ENCODE results near the gene CPA4.
A peak's percentile ranks its signal among the peaks of the same experiment; 100 is the strongest.

The CPA4 gene

DNA sequence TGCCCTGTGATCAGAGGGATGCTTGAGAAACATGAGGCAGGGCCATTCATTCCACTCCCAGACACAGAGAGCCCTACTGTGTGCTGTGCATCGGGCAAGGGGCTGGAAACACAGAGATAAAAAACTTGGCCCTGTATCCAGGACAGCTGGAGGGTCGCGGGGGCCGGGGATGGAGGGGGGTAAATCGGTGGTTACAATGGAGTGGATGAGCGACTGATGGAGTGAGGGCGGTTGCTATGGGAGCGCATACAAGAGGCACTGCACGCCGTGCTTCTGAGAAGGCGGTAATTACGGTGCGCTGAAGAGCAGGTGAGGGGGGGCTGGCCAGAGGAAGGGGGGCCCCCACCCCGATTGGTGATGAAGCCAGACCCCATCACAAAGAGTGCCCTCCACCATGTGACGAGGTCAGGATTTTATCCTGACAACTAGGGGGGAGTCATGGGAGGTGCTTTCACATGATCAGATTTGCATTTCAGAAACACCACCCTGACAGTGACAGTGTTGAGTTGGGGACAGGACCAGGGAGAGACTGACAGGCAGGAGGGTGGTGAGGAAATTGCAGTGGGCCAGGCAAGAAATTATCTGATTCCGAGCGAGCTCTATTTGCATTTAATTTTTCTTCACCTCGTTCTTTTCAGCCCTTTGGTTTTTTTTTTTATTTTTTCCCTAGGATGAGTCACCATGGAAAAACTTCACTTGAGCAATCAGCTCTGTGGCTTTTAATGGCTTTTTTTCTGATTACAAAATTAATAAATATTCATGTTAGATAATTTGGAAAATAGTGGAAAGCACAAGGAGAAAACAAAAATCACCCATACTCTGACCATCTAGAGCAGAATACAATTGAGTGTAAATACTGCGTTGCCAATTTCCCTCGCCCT, 59.5 kb downstream of the CPA4 start:
- Histone ChIP-seq H3K27me3 (ENCODE audit: insufficient read depth, insufficient read length) (no peaks in the 10 kb centered on the region), H3K9me3 (ENCODE audit: insufficient read depth, low read length) (no peaks in the 10 kb centered on the region), H3K36me3 (ENCODE audit: insufficient read depth, insufficient read length, low read length) (no peaks in the 10 kb centered on the region), H3K9ac (ENCODE audit: insufficient read length, low read depth) (no peak overlapping the region), H3K4me1 (ENCODE audit: insufficient read depth, insufficient read length) (peaks cover 9% of the 10 kb centered on the region), H3K4me3 (ENCODE audit: insufficient read length, low read depth) (no peak overlapping the region)
- DNase-seq (ENCODE audit: low read depth, low spot score): no peak
- no peak for TF ChIP-seq ZNF274 (IDR thresholded peaks at IDR 0.05; ENCODE audit: low read depth, low read length)
- TF ChIP-seq YY1 (IDR thresholded peaks at IDR 0.05; ENCODE audit: insufficient read depth, insufficient read length): no peak
- TF ChIP-seq SUZ12 (IDR thresholded peaks at IDR 0.05; ENCODE audit: extremely low read depth, insufficient read depth, insufficient read length): no peak

DNA sequence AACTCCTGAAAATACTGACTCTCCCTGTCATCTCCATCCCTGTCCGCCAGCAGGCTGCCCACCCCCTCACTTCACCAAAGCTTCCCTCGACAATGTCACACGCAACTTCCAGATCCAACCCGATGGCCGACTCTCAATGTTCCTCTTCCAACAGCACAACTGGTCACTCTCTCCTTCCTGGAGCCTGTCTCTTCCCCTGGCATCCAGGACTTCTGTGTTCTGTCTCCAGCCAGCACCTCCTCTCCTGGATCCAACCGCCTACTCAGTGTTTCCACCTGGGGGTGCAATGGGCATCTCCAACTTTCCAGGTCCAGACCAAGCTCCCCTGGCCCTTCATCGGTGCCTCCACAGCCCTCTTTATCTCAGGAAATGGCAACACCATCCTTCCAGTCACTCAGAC, 60.2 kb downstream of the CPA4 start:
- TF ChIP-seq ZNF274 (IDR thresholded peaks at IDR 0.05; ENCODE audit: low read depth, low read length): no peak
- no peak for DNase-seq (ENCODE audit: low read depth, low spot score)
- no peak overlapping the region for H3K9ac ChIP-seq (ENCODE audit: insufficient read length, low read depth)
- no peaks in the 10 kb centered on the region for H3K9me3 ChIP-seq (ENCODE audit: insufficient read depth, low read length)
- no peaks in the 10 kb centered on the region for H3K27me3 ChIP-seq (ENCODE audit: insufficient read depth, insufficient read length)
- peaks cover 9% of the 10 kb centered on the region for H3K4me1 ChIP-seq (ENCODE audit: insufficient read depth, insufficient read length)
- H3K4me3 ChIP-seq (ENCODE audit: insufficient read length, low read depth): no peak overlapping the region
- H3K36me3 ChIP-seq (ENCODE audit: insufficient read depth, insufficient read length, low read length): no peaks in the 10 kb centered on the region

DNA sequence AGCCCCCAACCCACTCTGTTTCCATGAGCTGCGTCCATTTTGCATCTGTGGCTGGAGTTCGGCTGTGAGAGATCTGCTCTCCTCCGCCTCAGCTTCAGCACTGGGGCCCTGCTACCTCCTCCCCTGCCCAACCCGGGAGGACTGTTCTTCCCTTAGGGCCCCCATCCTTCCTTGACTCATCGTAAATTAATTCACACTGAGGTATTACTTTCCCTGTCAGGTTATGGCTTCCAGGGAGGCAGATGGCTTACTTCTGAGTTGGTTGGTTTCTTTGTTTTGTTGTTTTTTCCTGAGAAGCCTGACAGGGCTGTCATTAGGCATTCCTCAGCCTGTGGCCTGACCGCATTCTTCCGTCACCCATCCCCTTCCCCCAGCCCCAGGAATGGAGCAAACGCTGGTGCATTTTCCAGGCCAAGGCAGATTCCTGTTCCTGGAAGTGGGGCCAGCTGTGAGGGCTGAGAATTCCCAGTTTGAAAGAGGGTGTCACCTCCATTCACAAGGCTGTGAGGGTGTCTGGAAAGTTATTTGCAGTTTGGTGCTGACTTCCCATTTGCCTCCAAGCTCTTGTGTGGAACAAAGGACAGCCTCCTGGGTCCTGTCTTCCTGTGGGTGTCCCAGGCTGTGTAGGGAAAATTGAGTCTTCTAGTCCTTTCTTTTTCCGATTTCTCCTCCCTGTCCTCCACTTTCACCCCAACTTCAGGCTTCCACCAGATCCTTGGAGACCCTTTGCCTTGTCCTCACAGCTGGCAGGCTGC, 63.3 kb downstream of the CPA4 start:
- H3K9me3 ChIP-seq (ENCODE audit: insufficient read depth, low read length): peaks cover 26% of the 10 kb centered on the region
- no peaks in the 10 kb centered on the region for H3K36me3 ChIP-seq (ENCODE audit: insufficient read depth, insufficient read length, low read length)
- peak overlapping the region; percentile 16 for H3K9ac ChIP-seq (ENCODE audit: insufficient read length, low read depth)
- peaks cover 6% of the 10 kb centered on the region for H3K4me1 ChIP-seq (ENCODE audit: insufficient read depth, insufficient read length)
- DNase-seq (ENCODE audit: low read depth, low spot score): peak; percentile 83
- no peak overlapping the region for H3K4me3 ChIP-seq (ENCODE audit: insufficient read length, low read depth)
- no peak for TF ChIP-seq YY1 (IDR thresholded peaks at IDR 0.05; ENCODE audit: insufficient read depth, insufficient read length)
- TF ChIP-seq SUZ12 (IDR thresholded peaks at IDR 0.05; ENCODE audit: extremely low read depth, insufficient read depth, insufficient read length): no peak
- TF ChIP-seq ZNF274 (IDR thresholded peaks at IDR 0.05; ENCODE audit: low read depth, low read length): no peak
- H3K27me3 ChIP-seq (ENCODE audit: insufficient read depth, insufficient read length): no peaks in the 10 kb centered on the region

DNA sequence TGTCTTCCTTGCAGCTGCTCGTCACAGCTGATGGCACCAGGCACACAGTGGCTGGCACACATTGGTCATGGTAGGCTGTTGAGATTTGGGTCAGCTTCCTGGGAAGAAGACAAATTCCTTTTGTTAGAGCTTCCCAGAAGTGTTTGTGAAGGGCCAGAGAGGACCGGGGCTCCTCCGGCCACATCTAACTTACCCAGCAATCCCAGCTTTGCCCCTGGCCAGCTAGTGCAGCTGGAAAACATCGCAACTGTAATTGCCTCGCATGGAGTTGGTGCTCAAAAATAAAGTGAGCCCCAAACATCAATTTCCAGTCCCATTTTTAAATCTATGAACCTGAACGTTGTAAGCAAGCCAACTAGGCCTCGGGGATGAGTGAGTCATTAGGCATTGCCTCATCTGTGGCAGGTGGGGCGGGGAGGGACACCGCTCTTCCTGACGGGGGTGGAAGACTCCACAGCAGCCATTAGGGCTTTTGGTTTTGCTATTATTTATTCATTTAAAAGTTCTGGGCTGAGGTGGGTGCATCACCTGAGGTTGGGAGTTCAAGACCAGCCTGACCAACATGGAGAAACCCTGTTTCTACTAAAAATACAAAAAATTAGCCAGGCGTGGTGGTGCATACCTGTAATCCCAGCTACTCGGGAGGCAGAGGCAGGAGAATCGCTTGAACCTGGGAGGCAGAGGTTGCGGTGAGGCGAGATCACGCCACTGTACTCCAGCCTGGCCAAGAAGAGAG, 64.1 kb downstream of the CPA4 start:
- Histone ChIP-seq H3K4me1 (ENCODE audit: insufficient read depth, insufficient read length) (peaks cover 6% of the 10 kb centered on the region), H3K4me3 (ENCODE audit: insufficient read length, low read depth) (no peak overlapping the region), H3K36me3 (ENCODE audit: insufficient read depth, insufficient read length, low read length) (no peaks in the 10 kb centered on the region), H3K27me3 (ENCODE audit: insufficient read depth, insufficient read length) (no peaks in the 10 kb centered on the region), H3K9me3 (ENCODE audit: insufficient read depth, low read length) (peaks cover 26% of the 10 kb centered on the region), H3K9ac (ENCODE audit: insufficient read length, low read depth) (peak overlapping the region; percentile 16)
- TF ChIP-seq YY1 (IDR thresholded peaks at IDR 0.05; ENCODE audit: insufficient read depth, insufficient read length): no peak
- TF ChIP-seq ZNF274 (IDR thresholded peaks at IDR 0.05; ENCODE audit: low read depth, low read length): no peak
- TF ChIP-seq SUZ12 (IDR thresholded peaks at IDR 0.05; ENCODE audit: extremely low read depth, insufficient read depth, insufficient read length): no peak
- no peak for DNase-seq (ENCODE audit: low read depth, low spot score)

DNA sequence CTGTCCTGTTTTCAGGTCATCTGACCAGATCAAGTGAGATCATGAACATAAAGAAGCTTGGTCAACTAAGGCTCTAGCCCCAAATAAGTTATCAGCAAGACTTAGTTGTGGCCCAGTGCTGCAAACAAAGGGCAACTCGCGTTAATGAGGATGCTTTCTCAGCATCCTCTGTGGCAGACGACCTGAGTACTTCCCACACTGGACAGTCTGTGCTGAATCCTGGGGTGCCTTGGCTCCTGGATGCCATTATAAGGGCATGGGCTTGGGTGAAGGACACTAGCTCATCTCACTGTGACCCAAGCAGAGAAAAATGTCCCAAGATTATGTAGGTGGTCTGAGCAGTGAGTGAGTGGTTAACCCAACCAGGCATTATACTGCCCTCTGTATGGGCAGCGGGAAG, 65.5 kb downstream of the CPA4 start:
- TF ChIP-seq ZNF274 (IDR thresholded peaks at IDR 0.05; ENCODE audit: low read depth, low read length) (no peak), SUZ12 (IDR thresholded peaks at IDR 0.05; ENCODE audit: extremely low read depth, insufficient read depth, insufficient read length) (no peak), YY1 (IDR thresholded peaks at IDR 0.05; ENCODE audit: insufficient read depth, insufficient read length) (no peak)
- H3K4me1 ChIP-seq (ENCODE audit: insufficient read depth, insufficient read length): no peaks in the 10 kb centered on the region
- peaks cover 26% of the 10 kb centered on the region for H3K9me3 ChIP-seq (ENCODE audit: insufficient read depth, low read length)
- no peak overlapping the region for H3K4me3 ChIP-seq (ENCODE audit: insufficient read length, low read depth)
- H3K36me3 ChIP-seq (ENCODE audit: insufficient read depth, insufficient read length, low read length): no peaks in the 10 kb centered on the region
- no peaks in the 10 kb centered on the region for H3K27me3 ChIP-seq (ENCODE audit: insufficient read depth, insufficient read length)
- no peak overlapping the region for H3K9ac ChIP-seq (ENCODE audit: insufficient read length, low read depth)
- DNase-seq (ENCODE audit: low read depth, low spot score): no peak

DNA sequence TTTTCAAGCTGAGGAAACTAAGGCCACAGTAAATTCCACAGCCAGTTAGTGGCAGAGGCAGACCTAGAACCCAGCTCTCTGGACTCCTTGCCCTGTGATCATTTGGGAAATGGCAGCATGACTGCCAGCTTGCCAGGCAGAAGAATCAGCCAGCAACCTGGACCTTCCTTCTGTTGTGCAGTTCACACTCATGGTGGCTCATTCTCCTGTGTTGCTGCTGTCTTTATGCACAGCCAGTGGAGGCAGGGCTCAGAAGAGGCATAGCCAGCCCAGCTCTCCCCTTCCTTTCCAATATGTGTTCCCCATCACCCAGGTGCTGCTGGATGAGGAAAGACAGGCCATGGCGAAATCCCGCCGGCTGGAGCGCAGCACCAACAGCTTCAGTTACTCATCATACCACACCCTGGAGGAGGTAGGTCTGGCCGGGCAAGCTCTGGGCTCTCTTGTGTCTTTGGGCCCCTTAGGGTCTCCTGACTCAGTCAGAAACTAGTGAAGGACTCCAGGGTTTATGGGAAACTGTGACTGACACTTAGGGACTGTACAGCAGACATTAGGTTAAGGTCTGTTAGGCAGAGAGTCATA, 66.4 kb downstream of the CPA4 start:
- TF ChIP-seq ZNF274 (IDR thresholded peaks at IDR 0.05; ENCODE audit: low read depth, low read length): no peak
- no peak for TF ChIP-seq SUZ12 (IDR thresholded peaks at IDR 0.05; ENCODE audit: extremely low read depth, insufficient read depth, insufficient read length)
- no peak for TF ChIP-seq YY1 (IDR thresholded peaks at IDR 0.05; ENCODE audit: insufficient read depth, insufficient read length)
- no peak for DNase-seq (ENCODE audit: low read depth, low spot score)
- Histone ChIP-seq H3K4me3 (ENCODE audit: insufficient read length, low read depth) (no peak overlapping the region), H3K36me3 (ENCODE audit: insufficient read depth, insufficient read length, low read length) (no peaks in the 10 kb centered on the region), H3K9ac (ENCODE audit: insufficient read length, low read depth) (no peak overlapping the region), H3K9me3 (ENCODE audit: insufficient read depth, low read length) (peaks cover 26% of the 10 kb centered on the region), H3K4me1 (ENCODE audit: insufficient read depth, insufficient read length) (no peaks in the 10 kb centered on the region), H3K27me3 (ENCODE audit: insufficient read depth, insufficient read length) (no peaks in the 10 kb centered on the region)

Measured in NT2/D1 (cell line).